CD4-positive, alpha-beta T cell (primary cell): ENCODE results near the gene TOP3B. TPM values are rescaled to one million over a fixed set of nuclear protein-coding genes. Genes with fewer than 3 reads are reported as not detected.

ENCODE experiments used
- ATAC-seq: fragments of 200-7000 bp; cut with Tn5 transposase; one replicate; pipeline ENCODE4 v1.10.0; 2022; ENCODE audit warnings: mild to moderate bottlenecking; ENCODE audit not compliant: poor library complexity
- CTCF ChIA-PET: fragments of 350-600 bp; sonication (Branson Sonifier 250); formaldehyde crosslinking; loops from one replicate; lab custom pipeline; 2021; ENCODE audit warnings: antibody characterized with exemption, inconsistent platforms; lab: Charles Lee
- POLR2A ChIA-PET: fragments of 350-600 bp; sonication (Branson Sonifier 250); formaldehyde crosslinking; loops from one replicate; lab custom pipeline; 2021; ENCODE audit warnings: antibody characterized with exemption, inconsistent platforms; lab: Charles Lee
- DNase-seq, 14 experiments: peaks; one replicate each; pipeline ENCODE4 v3.0.0-alpha.2; 2013 to 2020; ENCODE audit warnings: mixed read lengths in 2 of 14
- H3K27ac ChIP-seq, 2 donors: one replicate each; pipeline versions ENCODE4 v1.5.1 to v1.7.0; 2013; ENCODE audit warnings: low read length in 2 of 2, low read depth in 1 of 2, mild to moderate bottlenecking in 1 of 2
- H3K27me3 ChIP-seq, 2 experiments: 1 replicate in 1 of 2; 2 replicates in 1 of 2; pipeline versions ENCODE4 v1.6.1 to v1.7.0; 2013; ENCODE audit warnings: low read length in 2 of 2, control low read depth in 1 of 2, mild to moderate bottlenecking in 1 of 2, moderate library complexity in 1 of 2; ENCODE audit not compliant: insufficient read depth in 2 of 2, control insufficient read depth in 1 of 2
- H3K36me3 ChIP-seq: one replicate; pipeline ENCODE4 v1.6.1; 2013; ENCODE audit warnings: low read length, control low read depth; ENCODE audit not compliant: insufficient read depth
- H3K4me1 ChIP-seq: one replicate; pipeline ENCODE4 v1.6.1; 2013; ENCODE audit warnings: low read length, control low read depth; ENCODE audit not compliant: insufficient read depth
- H3K4me3 ChIP-seq: one replicate; pipeline ENCODE4 v1.5.1; 2013; ENCODE audit warnings: mild to moderate bottlenecking, low read length, moderate library complexity
- H3K9me3 ChIP-seq, 2 experiments: 1 replicate in 1 of 2; 2 replicates in 1 of 2; pipeline versions ENCODE4 v1.6.1 to v1.7.0; 2013; ENCODE audit warnings: low read length in 2 of 2, mild to moderate bottlenecking in 2 of 2, control low read depth in 1 of 2, moderate library complexity in 1 of 2; ENCODE audit not compliant: control insufficient read depth in 1 of 2, insufficient read depth in 1 of 2
- H3K27ac Mint-ChIP-seq: one replicate; pipeline ENCODE4 v1.8.0; 2020; ENCODE audit warnings: mixed read lengths
- H3K27me3 Mint-ChIP-seq: one replicate; pipeline ENCODE4 v1.8.0; 2021; ENCODE audit warnings: mixed read lengths
- H3K36me3 Mint-ChIP-seq: one replicate; pipeline ENCODE4 v1.8.0; 2021; ENCODE audit warnings: low read depth, mixed read lengths
- H3K4me1 Mint-ChIP-seq: one replicate; pipeline ENCODE4 v1.8.0; 2021; ENCODE audit warnings: low read depth, mixed read lengths
- H3K4me3 Mint-ChIP-seq: one replicate; pipeline ENCODE4 v1.8.0; 2020; ENCODE audit warnings: mild to moderate bottlenecking, mixed read lengths
- H3K9me3 Mint-ChIP-seq: one replicate; pipeline ENCODE4 v1.8.0; 2020; ENCODE audit warnings: mixed read lengths
- intact Hi-C, 2 experiments: fragments of 100-400 bp; cut with DNase I in 1 of 2; cut with micrococcal nuclease in 1 of 2; formaldehyde crosslinking; loops; one replicate each; pipeline versions ENCODE4 v1.15.1 to v1.9.0; 2023 to 2025; cut with DNase I, micrococcal nuclease
- total RNA-seq, 174 experiments: library from RNA in 2 of 174; stranded (reverse) in 2 of 174; gene quantifications; one replicate each; pipeline ENCODE4 v1.2.3 and lab custom pipeline; 2021 to 2026
- TF ChIP-seq, protein P1 (sequence below): fragments of 200-600 bp; IDR thresholded peaks from one replicate; pipeline ENCODE4 v1.8.0; 2022; ENCODE audit warnings: antibody characterized with exemption, mild to moderate bottlenecking

TOP3B gene
- total RNA-seq, 2 experiments from 2014 or later = 60.2 to 62.8 TPM

GRCh38 chr22:22030493-22031182, 48.1 kb upstream of the TOP3B start:
- Histone ChIP-seq H3K36me3 (no peaks in the 10 kb centered on the region), H3K27ac (no peak overlapping the region), H3K4me3 (no peak overlapping the region), H3K4me1 (no peaks in the 10 kb centered on the region), H3K27me3 (peaks cover 0 to 4% of the 10 kb centered on the region in 2 experiments), H3K9me3 (no peaks in the 10 kb centered on the region)
- intact Hi-C loops = loop anchor here in 1 of 2 experiments (5.0 kb wide), 1 partner anchor 42 kb away; no protein-coding TSS in a partner anchor
- TF ChIP-seq, protein P1, sequence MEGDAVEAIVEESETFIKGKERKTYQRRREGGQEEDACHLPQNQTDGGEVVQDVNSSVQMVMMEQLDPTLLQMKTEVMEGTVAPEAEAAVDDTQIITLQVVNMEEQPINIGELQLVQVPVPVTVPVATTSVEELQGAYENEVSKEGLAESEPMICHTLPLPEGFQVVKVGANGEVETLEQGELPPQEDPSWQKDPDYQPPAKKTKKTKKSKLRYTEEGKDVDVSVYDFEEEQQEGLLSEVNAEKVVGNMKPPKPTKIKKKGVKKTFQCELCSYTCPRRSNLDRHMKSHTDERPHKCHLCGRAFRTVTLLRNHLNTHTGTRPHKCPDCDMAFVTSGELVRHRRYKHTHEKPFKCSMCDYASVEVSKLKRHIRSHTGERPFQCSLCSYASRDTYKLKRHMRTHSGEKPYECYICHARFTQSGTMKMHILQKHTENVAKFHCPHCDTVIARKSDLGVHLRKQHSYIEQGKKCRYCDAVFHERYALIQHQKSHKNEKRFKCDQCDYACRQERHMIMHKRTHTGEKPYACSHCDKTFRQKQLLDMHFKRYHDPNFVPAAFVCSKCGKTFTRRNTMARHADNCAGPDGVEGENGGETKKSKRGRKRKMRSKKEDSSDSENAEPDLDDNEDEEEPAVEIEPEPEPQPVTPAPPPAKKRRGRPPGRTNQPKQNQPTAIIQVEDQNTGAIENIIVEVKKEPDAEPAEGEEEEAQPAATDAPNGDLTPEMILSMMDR = no peak
- CTCF ChIA-PET = no interaction called here
- no peaks in the 10 kb centered on the region for H3K4me1 Mint-ChIP-seq
- no peak overlapping the region for H3K27ac Mint-ChIP-seq
- POLR2A ChIA-PET = no interaction called here
- DNase-seq = no peak
- H3K4me3 Mint-ChIP-seq = no peak overlapping the region
- ATAC-seq = no peak
- H3K36me3 Mint-ChIP-seq = no peaks in the 10 kb centered on the region
- no peaks in the 10 kb centered on the region for H3K9me3 Mint-ChIP-seq
- peaks cover 12% of the 10 kb centered on the region for H3K27me3 Mint-ChIP-seq

DNA sequence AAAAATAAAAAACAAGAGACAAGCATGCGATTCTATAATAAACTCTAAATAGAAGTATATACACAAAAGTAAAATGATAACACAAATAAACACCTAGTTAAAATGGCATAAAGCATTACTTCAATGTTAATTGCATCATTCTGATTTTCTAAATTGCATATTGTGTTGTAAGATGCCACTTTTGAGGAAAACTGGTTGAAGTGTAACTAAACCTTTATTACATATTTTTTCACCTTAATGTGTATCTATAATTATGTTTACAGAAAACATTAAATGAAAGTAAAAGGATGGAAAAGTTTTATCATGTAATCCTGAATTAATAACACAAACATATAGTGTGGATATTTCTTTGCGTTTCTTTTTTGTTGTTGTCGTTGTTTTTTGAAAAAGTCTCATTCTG, 45.4 kb upstream of the TOP3B start:
- Mint-ChIP-seq H3K4me1 (no peaks in the 10 kb centered on the region), H3K4me3 (no peak overlapping the region), H3K36me3 (no peaks in the 10 kb centered on the region), H3K27me3 (no peaks in the 10 kb centered on the region), H3K9me3 (no peaks in the 10 kb centered on the region), H3K27ac (no peak overlapping the region)
- no peaks in the 10 kb centered on the region for H3K4me1 ChIP-seq
- no peaks in the 10 kb centered on the region for H3K9me3 ChIP-seq
- no peaks in the 10 kb centered on the region for H3K27me3 ChIP-seq
- ChIA-PET POLR2A (no interaction called here), CTCF (no interaction called here)
- ATAC-seq = no peak
- no peak overlapping the region for H3K4me3 ChIP-seq
- intact Hi-C loops = no loop called here
- no peaks in the 10 kb centered on the region for H3K36me3 ChIP-seq
- H3K27ac ChIP-seq = no peak overlapping the region
- TF ChIP-seq, protein P1 = no peak
- no peak for DNase-seq

DNA sequence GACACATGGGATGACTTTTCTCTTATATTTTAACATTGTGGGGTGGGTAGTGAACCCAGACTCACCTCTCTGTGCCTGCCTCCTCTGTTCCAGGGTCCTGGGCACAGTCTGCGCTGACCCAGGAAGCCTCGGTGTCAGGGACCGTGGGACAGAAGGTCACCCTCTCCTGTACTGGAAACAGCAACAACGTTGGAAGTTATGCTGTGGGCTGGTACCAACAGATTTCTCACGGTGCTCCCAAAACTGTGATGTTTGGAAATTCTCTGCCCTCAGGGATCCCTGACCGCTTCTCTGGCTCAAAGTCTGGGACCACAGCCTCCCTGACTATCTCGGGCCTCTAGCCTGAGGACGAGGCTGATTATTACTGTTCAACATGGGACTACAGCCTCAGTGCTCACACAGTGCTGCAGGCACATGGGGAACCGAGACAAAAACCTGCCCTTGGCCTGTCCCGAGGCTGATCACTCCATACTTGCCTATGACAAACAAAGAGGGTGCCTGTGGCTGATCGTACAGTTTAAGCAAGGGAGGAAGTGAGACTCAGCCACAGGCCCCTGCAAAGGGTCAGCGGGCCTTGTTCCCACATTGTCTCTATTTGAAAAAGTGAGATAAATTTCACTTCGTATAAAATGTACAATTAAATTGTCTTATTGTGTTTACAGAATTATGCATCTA, 43.7 kb upstream of the TOP3B start:
- H3K27ac Mint-ChIP-seq = no peak overlapping the region
- H3K27me3 ChIP-seq = no peaks in the 10 kb centered on the region
- H3K36me3 ChIP-seq = no peaks in the 10 kb centered on the region
- H3K27ac ChIP-seq = no peak overlapping the region
- no peaks in the 10 kb centered on the region for H3K27me3 Mint-ChIP-seq
- H3K4me3 Mint-ChIP-seq = no peak overlapping the region
- no peaks in the 10 kb centered on the region for H3K4me1 ChIP-seq
- no peak for DNase-seq
- H3K36me3 Mint-ChIP-seq = no peaks in the 10 kb centered on the region
- no peaks in the 10 kb centered on the region for H3K9me3 ChIP-seq
- ChIA-PET CTCF (no interaction called here), POLR2A (no interaction called here)
- no peak for ATAC-seq
- H3K9me3 Mint-ChIP-seq = no peaks in the 10 kb centered on the region
- TF ChIP-seq, protein P1 = no peak
- H3K4me1 Mint-ChIP-seq = no peaks in the 10 kb centered on the region
- intact Hi-C loops = no loop called here
- H3K4me3 ChIP-seq = no peak overlapping the region
